OCI-LY3 (cell line): ENCODE measurements around the gene DPYD.
A peak's percentile ranks its signal among the peaks of the same experiment; 100 is the strongest.

Experiments
- H2AFZ ChIP-seq: fragments of 200-600, 300-600 bp; shearing (Covaris generic); 2 replicates; pipeline ENCODE4 v1.6.0; 2014; ENCODE audit warnings: antibody characterized with exemption, low read depth, low read length
- H3K27ac ChIP-seq: fragments of 200-600, 300-600 bp; sonication (generic); 2 replicates; pipeline ENCODE4 v1.5.1; 2014; ENCODE audit warnings: mild to moderate bottlenecking, low read length, moderate library complexity, mixed read lengths
- H3K27me3 ChIP-seq: fragments of 200-600, 300-600 bp; sonication (generic); 2 replicates; pipeline ENCODE4 v1.6.1; 2014; ENCODE audit warnings: low read depth, low read length, mixed read lengths
- H3K36me3 ChIP-seq: fragments of 200-600, 300-600 bp; sonication (generic); replicated peaks from 2 replicates; pipeline ENCODE3; 2014; ENCODE audit warnings: low read depth, low read length, mixed read lengths
- H3K4me1 ChIP-seq: fragments of 300-600, 200-600 bp; sonication (generic); 2 replicates; pipeline ENCODE4 v1.6.1; 2014; ENCODE audit warnings: low read length, mixed read lengths
- H3K4me2 ChIP-seq: fragments of 200-600, 300-600 bp; sonication (generic); 2 replicates; pipeline ENCODE4 v1.6.1; 2014; ENCODE audit warnings: low read length, mixed read lengths
- H3K4me3 ChIP-seq: fragments of 300-600, 200-600 bp; sonication (generic); 2 replicates; pipeline ENCODE4 v1.5.1; 2014; ENCODE audit warnings: antibody characterized with exemption, mild to moderate bottlenecking, low read length, moderate library complexity
- H3K79me2 ChIP-seq: fragments of 300-600, 200-600 bp; shearing (Covaris generic); 2 replicates; pipeline ENCODE4 v1.6.1; 2014; ENCODE audit warnings: mild to moderate bottlenecking, low read length, mixed read lengths
- H3K9ac ChIP-seq: fragments of 300-600, 200-600 bp; shearing (Covaris generic); 2 replicates; pipeline ENCODE4 v1.6.0; 2014; ENCODE audit warnings: mild to moderate bottlenecking, low read length, moderate library complexity
- H3K9me3 ChIP-seq: fragments of 200-600, 300-600 bp; shearing (Covaris generic); 2 replicates; pipeline ENCODE4 v1.6.1; 2014; ENCODE audit warnings: low read length, mixed read lengths; ENCODE audit not compliant: insufficient read depth
- H4K20me1 ChIP-seq: fragments of 200-600, 300-600 bp; sonication (generic); 2 replicates; pipeline ENCODE4 v1.6.1; 2016; ENCODE audit warnings: low read length, mixed read lengths; ENCODE audit not compliant: insufficient read depth
- EZH2phosphoT487 ChIP-seq: fragments of 200-600 bp; shearing (Covaris generic); IDR thresholded peaks from 2 replicates; pipeline ENCODE4 v1.6.1; 2018; ENCODE audit warnings: antibody characterized with exemption, mixed run types, low read depth
- TF ChIP-seq, protein P1 (sequence below): fragments of 200-600, 300-600 bp; sonication (generic); IDR thresholded peaks from 2 replicates; pipeline ENCODE4 v1.5.1; 2014; ENCODE audit warnings: antibody characterized with exemption, low read length, low read depth

Gene DPYD

DNA sequence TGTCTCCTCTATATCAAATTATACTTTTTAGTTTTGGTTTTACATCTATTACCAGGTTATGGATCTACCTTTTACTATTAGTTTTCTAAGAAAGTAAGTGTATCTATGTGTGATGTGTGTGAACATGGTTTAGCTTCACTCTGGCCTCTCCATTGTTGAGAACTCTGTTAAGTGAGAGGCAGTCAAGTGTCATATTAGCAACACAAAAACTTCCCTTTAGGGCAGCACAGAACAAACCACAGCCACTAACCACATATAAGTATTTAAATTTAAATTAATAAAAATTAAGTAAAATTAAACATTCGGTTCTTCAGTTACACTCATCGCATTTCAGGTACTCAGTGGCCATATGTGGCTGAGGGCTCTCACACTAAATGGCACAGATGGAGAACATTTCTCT, 96.6 kb downstream of the DPYD start:
- Histone ChIP-seq H3K9ac (no peak overlapping the region), H3K36me3 (no peaks in the 10 kb centered on the region), H3K9me3 (no peaks in the 10 kb centered on the region), H4K20me1 (no peaks in the 10 kb centered on the region), H2AFZ (no peak overlapping the region), H3K4me2 (no peak overlapping the region), H3K4me3 (no peak overlapping the region), H3K27ac (no peak overlapping the region), H3K4me1 (no peaks in the 10 kb centered on the region), H3K27me3 (no peaks in the 10 kb centered on the region), H3K79me2 (no peaks in the 10 kb centered on the region)
- TF ChIP-seq EZH2phosphoT487 = no peak
- TF ChIP-seq, protein P1, sequence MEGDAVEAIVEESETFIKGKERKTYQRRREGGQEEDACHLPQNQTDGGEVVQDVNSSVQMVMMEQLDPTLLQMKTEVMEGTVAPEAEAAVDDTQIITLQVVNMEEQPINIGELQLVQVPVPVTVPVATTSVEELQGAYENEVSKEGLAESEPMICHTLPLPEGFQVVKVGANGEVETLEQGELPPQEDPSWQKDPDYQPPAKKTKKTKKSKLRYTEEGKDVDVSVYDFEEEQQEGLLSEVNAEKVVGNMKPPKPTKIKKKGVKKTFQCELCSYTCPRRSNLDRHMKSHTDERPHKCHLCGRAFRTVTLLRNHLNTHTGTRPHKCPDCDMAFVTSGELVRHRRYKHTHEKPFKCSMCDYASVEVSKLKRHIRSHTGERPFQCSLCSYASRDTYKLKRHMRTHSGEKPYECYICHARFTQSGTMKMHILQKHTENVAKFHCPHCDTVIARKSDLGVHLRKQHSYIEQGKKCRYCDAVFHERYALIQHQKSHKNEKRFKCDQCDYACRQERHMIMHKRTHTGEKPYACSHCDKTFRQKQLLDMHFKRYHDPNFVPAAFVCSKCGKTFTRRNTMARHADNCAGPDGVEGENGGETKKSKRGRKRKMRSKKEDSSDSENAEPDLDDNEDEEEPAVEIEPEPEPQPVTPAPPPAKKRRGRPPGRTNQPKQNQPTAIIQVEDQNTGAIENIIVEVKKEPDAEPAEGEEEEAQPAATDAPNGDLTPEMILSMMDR = no peak

DNA sequence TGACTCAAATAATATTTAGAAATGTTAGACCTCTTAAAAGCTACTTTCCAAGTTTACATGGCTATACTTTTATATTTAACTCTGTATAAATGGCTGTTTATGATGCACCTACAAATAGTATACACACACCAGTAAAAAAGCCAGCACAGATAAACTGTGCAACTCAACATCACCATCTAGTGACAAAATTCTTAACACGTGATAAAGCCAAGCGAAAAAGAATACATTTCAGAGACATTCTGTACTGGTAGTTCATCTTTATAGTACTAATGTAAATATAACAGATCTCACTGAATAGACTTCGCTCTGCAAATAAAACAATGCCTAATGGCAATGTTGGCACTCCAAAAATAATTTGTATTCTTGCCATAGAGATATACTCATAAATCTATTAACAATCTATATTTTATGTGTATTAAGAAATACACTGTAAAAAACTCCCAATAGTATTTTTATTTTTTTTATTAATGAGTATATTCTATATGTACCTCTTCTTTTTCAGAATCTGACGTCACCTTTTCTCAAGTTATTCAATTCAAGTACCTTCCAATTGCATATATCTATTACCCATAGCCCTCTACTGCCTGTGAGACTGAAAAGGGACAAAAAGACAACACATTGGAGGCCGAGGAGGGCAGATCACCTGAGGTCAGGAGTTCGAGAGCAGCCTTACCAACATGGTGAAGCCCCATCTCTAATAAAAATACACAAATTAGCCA, 100.2 kb downstream of the DPYD start:
- no peaks in the 10 kb centered on the region for H3K36me3 ChIP-seq
- no peak overlapping the region for H3K4me2 ChIP-seq
- no peaks in the 10 kb centered on the region for H3K79me2 ChIP-seq
- H3K9me3 ChIP-seq = no peaks in the 10 kb centered on the region
- no peak overlapping the region for H3K4me3 ChIP-seq
- no peak overlapping the region for H2AFZ ChIP-seq
- no peak overlapping the region for H3K9ac ChIP-seq
- H4K20me1 ChIP-seq = no peaks in the 10 kb centered on the region
- TF ChIP-seq, protein P1 = peak; percentile 61
- no peak for TF ChIP-seq EZH2phosphoT487
- no peaks in the 10 kb centered on the region for H3K4me1 ChIP-seq
- H3K27me3 ChIP-seq = no peaks in the 10 kb centered on the region
- no peak overlapping the region for H3K27ac ChIP-seq

DNA sequence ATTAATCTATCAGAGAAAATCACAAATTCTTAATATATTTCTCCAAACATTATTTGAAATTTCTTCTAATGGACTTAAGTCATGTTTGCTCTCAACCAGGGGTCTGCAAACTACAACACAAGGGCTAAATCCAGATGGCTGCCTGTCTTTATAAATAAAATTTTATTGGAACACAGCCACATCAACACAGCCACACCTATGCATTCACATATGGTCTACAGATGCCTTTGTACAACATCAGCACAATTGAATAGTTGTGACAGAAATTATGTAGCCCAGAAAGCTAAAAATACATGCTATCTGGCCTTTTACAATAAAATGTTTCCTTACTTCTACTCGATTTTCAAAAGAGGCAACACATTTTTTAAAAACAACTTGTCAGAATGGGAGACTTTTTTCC, 103.9 kb downstream of the DPYD start:
- Histone ChIP-seq H3K36me3 (no peaks in the 10 kb centered on the region), H2AFZ (no peak overlapping the region), H3K27me3 (no peaks in the 10 kb centered on the region), H3K4me3 (no peak overlapping the region), H3K79me2 (no peaks in the 10 kb centered on the region), H3K4me1 (no peaks in the 10 kb centered on the region), H3K4me2 (no peak overlapping the region), H3K27ac (no peak overlapping the region), H3K9me3 (no peaks in the 10 kb centered on the region), H4K20me1 (no peaks in the 10 kb centered on the region), H3K9ac (no peak overlapping the region)
- TF ChIP-seq, protein P1 = no peak
- no peak for TF ChIP-seq EZH2phosphoT487

DNA sequence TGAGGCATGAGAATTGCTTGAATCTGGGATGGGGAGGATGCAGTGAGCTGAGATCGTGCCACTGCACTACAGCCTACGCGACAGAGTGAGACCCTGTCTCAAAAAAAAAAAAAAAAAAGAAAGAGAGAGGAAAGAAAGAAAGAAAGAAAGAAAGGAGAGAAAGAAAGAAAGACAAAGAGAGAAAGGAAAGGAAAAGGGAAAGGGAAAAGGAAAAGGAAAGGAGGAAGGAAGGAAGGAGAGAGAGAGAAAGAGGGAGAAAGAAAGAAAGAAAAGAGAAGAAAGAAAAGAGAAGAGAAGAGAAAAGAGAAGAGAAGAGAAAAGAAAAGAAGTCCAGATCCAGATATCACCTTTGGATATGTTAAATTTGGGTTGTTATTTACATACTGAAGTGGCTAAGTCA, 106.0 kb downstream of the DPYD start:
- no peaks in the 10 kb centered on the region for H4K20me1 ChIP-seq
- H3K27me3 ChIP-seq = no peaks in the 10 kb centered on the region
- no peaks in the 10 kb centered on the region for H3K36me3 ChIP-seq
- no peaks in the 10 kb centered on the region for H3K9me3 ChIP-seq
- no peak overlapping the region for H3K9ac ChIP-seq
- no peaks in the 10 kb centered on the region for H3K4me1 ChIP-seq
- no peak overlapping the region for H2AFZ ChIP-seq
- H3K79me2 ChIP-seq = no peaks in the 10 kb centered on the region
- TF ChIP-seq, protein P1 = no peak
- TF ChIP-seq EZH2phosphoT487 = no peak
- H3K4me2 ChIP-seq = no peak overlapping the region
- H3K4me3 ChIP-seq = no peak overlapping the region
- H3K27ac ChIP-seq = no peak overlapping the region
